Stimulated activated CD8-positive, alpha-beta memory T cell treated with anti-CD3 and anti-CD28 coated beads, Interleukin-15, amount 100 ng/mL, for 48 hours (primary cell): Measurements from ENCODE around the gene FLYWCH2.
"Not testable (repeated sequence)": the region's sequence is repeated elsewhere in the genome, so short reads cannot be mapped to it uniquely, and the experiment has no call there.

Experiments used
- DNase-seq, 2 donors: peaks; one replicate each; pipeline ENCODE4 v3.0.0-alpha.2; 2020; ENCODE audit warnings: low read depth in 2 of 2

The FLYWCH2 gene

GRCh38 chr16:2912330-2913199, 29.6 kb downstream of the FLYWCH2 start:
- no peak for DNase-seq

GRCh38 chr16:2913603-2914002, 30.6 kb downstream of the FLYWCH2 start:
- no peak for DNase-seq

- no peak for DNase-seq
Measured at GRCh38 chr16:2914233-2914632, 31.2 kb downstream of the FLYWCH2 start.

- no peak for DNase-seq
Measured at GRCh38 chr16:2915196-2915929, 32.3 kb downstream of the FLYWCH2 start.

GRCh38 chr16:2919511-2920255, 36.7 kb downstream of the FLYWCH2 start:
- no peak for DNase-seq

- no peak for DNase-seq
Measured at GRCh38 chr16:2923481-2923880, 40.5 kb downstream of the FLYWCH2 start.

- no peak for DNase-seq
Measured at GRCh38 chr16:2924901-2925755, 42.1 kb downstream of the FLYWCH2 start.

- DNase-seq, result no peak
Measured at GRCh38 chr16:2925951-2926649, 43.1 kb downstream of the FLYWCH2 start.

- no peak for DNase-seq
Measured at GRCh38 chr16:2926650-2926999, 43.6 kb downstream of the FLYWCH2 start.

- peak; percentile 71 to 77 for DNase-seq
Measured at GRCh38 chr16:2927010-2927646, 44.1 kb downstream of the FLYWCH2 start.

GRCh38 chr16:2928151-2928550, 45.1 kb downstream of the FLYWCH2 start:
- DNase-seq, result not testable (repeated sequence)

- DNase-seq, result no peak
Measured at GRCh38 chr16:2928796-2929195, 45.8 kb downstream of the FLYWCH2 start.

- DNase-seq, result no peak
Measured at GRCh38 chr16:2929693-2930092, 46.7 kb downstream of the FLYWCH2 start.

GRCh38 chr16:2930236-2930635, 47.2 kb downstream of the FLYWCH2 start:
- DNase-seq, result no peak

GRCh38 chr16:2931231-2931914, 48.4 kb downstream of the FLYWCH2 start:
- DNase-seq, result not testable (repeated sequence)

- no peak for DNase-seq
Measured at GRCh38 chr16:2933136-2933535, 50.1 kb downstream of the FLYWCH2 start.

GRCh38 chr16:2933701-2934100, 50.7 kb downstream of the FLYWCH2 start:
- no peak for DNase-seq

- no peak for DNase-seq
Measured at GRCh38 chr16:2934450-2934849, 51.4 kb downstream of the FLYWCH2 start.

GRCh38 chr16:2936436-2937011, 53.5 kb downstream of the FLYWCH2 start:
- DNase-seq, result no peak
